OCI-LY1 (cell line): ENCODE data around the gene THUMPD2.

Experiments used
- CTCF ChIP-seq: fragments of 200-600 bp; sonication (generic), shearing (Covaris generic); IDR thresholded peaks from 2 replicates; pipeline ENCODE4 v1.5.1; 2017; ENCODE audit warnings: mild to moderate bottlenecking, antibody characterized with exemption, low read length, moderate library complexity, mixed read lengths
- EZH2 ChIP-seq: fragments of 200-600 bp; sonication (generic), shearing (Covaris generic); IDR thresholded peaks from 2 replicates; pipeline ENCODE4 v1.8.0; 2017; ENCODE audit warnings: borderline replicate concordance, mixed run types, mild to moderate bottlenecking, antibody characterized with exemption, low read length, moderate library complexity, mixed read lengths

- TF ChIP-seq CTCF, result no peak
- TF ChIP-seq EZH2, result no peak
Measured at GRCh38 chr2:39723946-39724827, 54.9 kb downstream of the THUMPD2 start.
